GM23338 (cell line): ENCODE results near the gene ANKRD55. TPM values are rescaled to one million over a fixed set of nuclear protein-coding genes. Genes with fewer than 3 reads are reported as not detected.

Experiments used
- ATAC-seq: fragments of 200-7000 bp; cut with Tn5 transposase; 3 replicates; pipeline ENCODE4 v1.9.1; 2020
- DNase-seq: peaks from one replicate; pipeline ENCODE4 v3.0.0-alpha.2; 2015; ENCODE audit warnings: low spot score
- H2AFZ ChIP-seq: fragments of 200-600 bp; sonication (generic); 2 replicates; pipeline ENCODE4 v1.8.0; 2016; ENCODE audit warnings: antibody characterized with exemption, mild to moderate bottlenecking, moderate library complexity
- H3F3A ChIP-seq: fragments of 200-600 bp; sonication (generic); replicated peaks from 2 replicates; pipeline ENCODE4 v1.8.0; 2017; ENCODE audit warnings: antibody characterized with exemption, mixed run types, low read depth
- H3K27ac ChIP-seq: fragments of 200-600 bp; sonication (generic); 2 replicates; pipeline ENCODE4 v1.6.1; 2016; ENCODE audit warnings: low read depth
- H3K27me3 ChIP-seq: fragments of 200-600 bp; sonication (generic); 2 replicates; pipeline ENCODE4 v1.8.0; 2016; ENCODE audit warnings: mild to moderate bottlenecking, mixed run types, moderate library complexity; ENCODE audit not compliant: insufficient read depth
- H3K36me3 ChIP-seq: fragments of 200-600 bp; sonication (generic); 2 replicates; pipeline ENCODE4 v1.8.0; 2016; ENCODE audit warnings: mild to moderate bottlenecking; ENCODE audit not compliant: insufficient read depth
- H3K4me1 ChIP-seq: fragments of 200-600 bp; sonication (generic); 2 replicates; pipeline ENCODE4 v1.8.0; 2016; ENCODE audit warnings: mild to moderate bottlenecking, moderate library complexity; ENCODE audit not compliant: insufficient read depth
- H3K4me2 ChIP-seq: fragments of 200-600 bp; sonication (generic); 2 replicates; pipeline ENCODE4 v1.7.1; 2017; ENCODE audit warnings: mixed run types
- H3K4me3 ChIP-seq: fragments of 200-600 bp; sonication (generic); 2 replicates; pipeline ENCODE4 v1.6.1; 2016; ENCODE audit warnings: mixed run types
- H3K79me2 ChIP-seq: fragments of 200-600 bp; sonication (generic); replicated peaks from 2 replicates; pipeline ENCODE4 v1.8.0; 2017; ENCODE audit warnings: mild to moderate bottlenecking; ENCODE audit not compliant: insufficient read depth
- H3K9me2 ChIP-seq: fragments of 200-600 bp; sonication (generic); 2 replicates; pipeline ENCODE4 v1.8.0; 2017; ENCODE audit not compliant: insufficient read depth
- H4K20me1 ChIP-seq: fragments of 200-600 bp; sonication (generic); replicated peaks from 2 replicates; pipeline ENCODE4 v1.8.0; 2017; ENCODE audit warnings: mild to moderate bottlenecking; ENCODE audit not compliant: insufficient read depth
- H3K27ac Mint-ChIP-seq: 2 replicates; pipeline ENCODE4 v1.8.0; 2020; ENCODE audit warnings: inconsistent platforms, mild to moderate bottlenecking, moderate library complexity, mixed read lengths
- H3K27me3 Mint-ChIP-seq: 3 replicates; pipeline ENCODE4 v1.8.0; 2022; ENCODE audit warnings: low read depth, mild to moderate bottlenecking, moderate library complexity, mixed read lengths, inconsistent platforms; ENCODE audit not compliant: insufficient read depth, poor library complexity
- H3K36me3 Mint-ChIP-seq: 3 replicates; pipeline ENCODE4 v1.8.0; 2021; ENCODE audit warnings: low read depth, mild to moderate bottlenecking, inconsistent platforms, moderate library complexity, mixed read lengths
- H3K4me1 Mint-ChIP-seq: 3 replicates; pipeline ENCODE4 v1.8.0; 2020; ENCODE audit warnings: mild to moderate bottlenecking, inconsistent platforms, mixed read lengths
- H3K4me3 Mint-ChIP-seq: 3 replicates; pipeline ENCODE4 v1.8.0; 2021; ENCODE audit warnings: moderate library complexity, mild to moderate bottlenecking, inconsistent platforms, mixed read lengths
- H3K9me3 Mint-ChIP-seq: 3 replicates; pipeline ENCODE4 v1.8.0; 2020; ENCODE audit warnings: moderate library complexity, mild to moderate bottlenecking, inconsistent platforms, mixed read lengths
- CREB1 ChIP-seq: fragments of 250-450 bp; sonication (Bioruptor Pico); IDR thresholded peaks from 2 replicates; pipeline ENCODE4 v1.5.0; 2020; ENCODE audit warnings: low read depth, mild to moderate bottlenecking, moderate library complexity
- EZH2 ChIP-seq: fragments of 200-600 bp; sonication (generic); IDR thresholded peaks from one replicate; pipeline ENCODE4 v1.8.0; 2017; ENCODE audit warnings: antibody characterized with exemption, mild to moderate bottlenecking, low read depth; ENCODE audit not compliant: unreplicated experiment
- EZH2phosphoT487 ChIP-seq: fragments of 200-600 bp; sonication (generic); IDR thresholded peaks from one replicate; pipeline ENCODE4 v1.8.1; 2018; ENCODE audit warnings: antibody characterized with exemption; ENCODE audit not compliant: unreplicated experiment
- JUNB ChIP-seq: IDR thresholded peaks from one replicate; pipeline ENCODE4 v1.6.1; 2016; ENCODE audit warnings: antibody characterized with exemption; ENCODE audit not compliant: unreplicated experiment
- NANOG ChIP-seq: IDR thresholded peaks from 2 replicates; pipeline ENCODE4 v1.6.1; 2016; ENCODE audit warnings: antibody characterized with exemption, borderline replicate concordance
- POLR2AphosphoS5 ChIP-seq: IDR thresholded peaks from 2 replicates; pipeline ENCODE4 v1.6.1; 2016; ENCODE audit warnings: antibody characterized with exemption, low read depth
- STAT1 ChIP-seq: IDR thresholded peaks from one replicate; pipeline ENCODE4 v1.6.1; 2016; ENCODE audit warnings: antibody characterized with exemption; ENCODE audit not compliant: unreplicated experiment
- ZNF114 ChIP-seq: fragments of 250-450 bp; sonication (Bioruptor Pico); IDR thresholded peaks from 2 replicates; pipeline ENCODE4 v1.5.0; 2020; ENCODE audit warnings: mild to moderate bottlenecking, moderate library complexity
- ZNF331 ChIP-seq: fragments of 250-450 bp; sonication (Bioruptor Pico); IDR thresholded peaks from 2 replicates; pipeline ENCODE4 v1.5.0; 2020; ENCODE audit warnings: low read depth, mild to moderate bottlenecking, moderate library complexity
- polyA plus RNA-seq: library from polyadenylated mRNA; unstranded; fragments of >200 nt; fragmentation: Nextera tagmentation; extraction: Ambion mirVana; gene quantifications from 2 replicates; pipeline ENCODE4 v1.2.1, GENCODE V29; 2016
- total RNA-seq: library from RNA; depleted of rRNA; stranded (reverse); fragments of >200 nt; shearing (Covaris generic); gene quantifications from 2 replicates; pipeline ENCODE4 v1.2.3, GENCODE V29; 2014
- TF ChIP-seq, protein P1 (sequence below): IDR thresholded peaks from one replicate; pipeline ENCODE4 v1.6.1; 2018; ENCODE audit warnings: antibody characterized with exemption; ENCODE audit not compliant: unreplicated experiment
- TF ChIP-seq, protein P2 (sequence below): IDR thresholded peaks from 2 replicates; pipeline ENCODE4 v1.6.1; 2016; ENCODE audit warnings: antibody characterized with exemption
- TF ChIP-seq, protein P3 (sequence below), 2 experiments: fragments of 200-600 bp in 1 of 2; sonication (generic) in 1 of 2; conservative IDR thresholded peaks; 2 replicates each; pipeline versions ENCODE4 v1.5.1 to v1.6.1; 2016 to 2017; ENCODE audit warnings: antibody characterized with exemption in 2 of 2, low read depth in 2 of 2, mild to moderate bottlenecking in 2 of 2, moderate library complexity in 1 of 2

Gene ANKRD55
- total and polyA plus RNA-seq, 2 experiments from 2014 or later: not detected

DNA sequence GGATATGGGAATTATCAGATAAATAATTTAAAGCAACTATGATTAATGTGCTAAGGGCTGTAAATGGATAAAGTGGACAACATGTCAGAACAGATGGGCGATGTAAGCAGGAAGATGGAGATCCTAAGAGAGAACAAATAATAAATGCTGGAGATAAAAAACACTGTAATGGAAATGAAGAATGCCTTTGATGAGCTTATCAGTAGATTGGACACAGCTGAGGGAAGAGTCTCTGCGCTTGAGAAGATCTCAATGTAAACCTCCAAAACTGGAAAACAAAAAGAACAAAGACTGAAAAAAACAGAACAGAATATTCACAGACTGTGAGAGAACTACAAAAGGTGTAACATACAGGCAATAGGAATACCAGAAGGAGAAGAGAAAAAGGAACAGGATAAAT is 102.5 kb downstream of the ANKRD55 start (continued):
- no peak for TF ChIP-seq EZH2
- no peak for TF ChIP-seq STAT1
- TF ChIP-seq NANOG: no peak
- no peak for TF ChIP-seq EZH2phosphoT487
- TF ChIP-seq ZNF114 (CRISPR knock-in tag): no peak
- TF ChIP-seq JUNB: no peak
- TF ChIP-seq, protein P1, sequence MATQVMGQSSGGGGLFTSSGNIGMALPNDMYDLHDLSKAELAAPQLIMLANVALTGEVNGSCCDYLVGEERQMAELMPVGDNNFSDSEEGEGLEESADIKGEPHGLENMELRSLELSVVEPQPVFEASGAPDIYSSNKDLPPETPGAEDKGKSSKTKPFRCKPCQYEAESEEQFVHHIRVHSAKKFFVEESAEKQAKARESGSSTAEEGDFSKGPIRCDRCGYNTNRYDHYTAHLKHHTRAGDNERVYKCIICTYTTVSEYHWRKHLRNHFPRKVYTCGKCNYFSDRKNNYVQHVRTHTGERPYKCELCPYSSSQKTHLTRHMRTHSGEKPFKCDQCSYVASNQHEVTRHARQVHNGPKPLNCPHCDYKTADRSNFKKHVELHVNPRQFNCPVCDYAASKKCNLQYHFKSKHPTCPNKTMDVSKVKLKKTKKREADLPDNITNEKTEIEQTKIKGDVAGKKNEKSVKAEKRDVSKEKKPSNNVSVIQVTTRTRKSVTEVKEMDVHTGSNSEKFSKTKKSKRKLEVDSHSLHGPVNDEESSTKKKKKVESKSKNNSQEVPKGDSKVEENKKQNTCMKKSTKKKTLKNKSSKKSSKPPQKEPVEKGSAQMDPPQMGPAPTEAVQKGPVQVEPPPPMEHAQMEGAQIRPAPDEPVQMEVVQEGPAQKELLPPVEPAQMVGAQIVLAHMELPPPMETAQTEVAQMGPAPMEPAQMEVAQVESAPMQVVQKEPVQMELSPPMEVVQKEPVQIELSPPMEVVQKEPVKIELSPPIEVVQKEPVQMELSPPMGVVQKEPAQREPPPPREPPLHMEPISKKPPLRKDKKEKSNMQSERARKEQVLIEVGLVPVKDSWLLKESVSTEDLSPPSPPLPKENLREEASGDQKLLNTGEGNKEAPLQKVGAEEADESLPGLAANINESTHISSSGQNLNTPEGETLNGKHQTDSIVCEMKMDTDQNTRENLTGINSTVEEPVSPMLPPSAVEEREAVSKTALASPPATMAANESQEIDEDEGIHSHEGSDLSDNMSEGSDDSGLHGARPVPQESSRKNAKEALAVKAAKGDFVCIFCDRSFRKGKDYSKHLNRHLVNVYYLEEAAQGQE: no peak
- TF ChIP-seq ZNF331 (CRISPR knock-in tag): no peak
- TF ChIP-seq, protein P2, sequence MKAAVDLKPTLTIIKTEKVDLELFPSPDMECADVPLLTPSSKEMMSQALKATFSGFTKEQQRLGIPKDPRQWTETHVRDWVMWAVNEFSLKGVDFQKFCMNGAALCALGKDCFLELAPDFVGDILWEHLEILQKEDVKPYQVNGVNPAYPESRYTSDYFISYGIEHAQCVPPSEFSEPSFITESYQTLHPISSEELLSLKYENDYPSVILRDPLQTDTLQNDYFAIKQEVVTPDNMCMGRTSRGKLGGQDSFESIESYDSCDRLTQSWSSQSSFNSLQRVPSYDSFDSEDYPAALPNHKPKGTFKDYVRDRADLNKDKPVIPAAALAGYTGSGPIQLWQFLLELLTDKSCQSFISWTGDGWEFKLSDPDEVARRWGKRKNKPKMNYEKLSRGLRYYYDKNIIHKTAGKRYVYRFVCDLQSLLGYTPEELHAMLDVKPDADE: no peak
- no peak for TF ChIP-seq CREB1 (CRISPR knock-in tag)

DNA sequence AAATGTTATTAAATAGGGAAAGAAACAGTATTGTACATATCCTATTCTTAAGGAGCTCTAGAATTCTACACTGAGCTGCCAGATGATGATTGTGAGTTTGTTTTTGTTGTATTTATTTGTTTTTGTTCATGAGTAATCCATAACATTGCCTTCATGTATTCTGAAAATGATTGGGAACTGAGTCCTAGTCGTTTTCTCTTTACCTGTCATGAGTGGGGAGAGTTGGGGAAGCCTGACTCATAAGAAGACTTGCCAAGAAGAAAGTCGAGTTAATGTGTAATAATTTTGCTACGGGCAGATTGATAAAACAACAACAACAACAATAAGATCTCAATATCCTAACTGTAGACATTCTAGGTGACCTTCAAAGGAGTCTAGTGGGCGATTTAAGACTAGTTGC is 103.8 kb downstream of the ANKRD55 start:
- H2AFZ ChIP-seq: no peak overlapping the region
- Mint-ChIP-seq H3K4me3 (no peak overlapping the region), H3K27ac (no peak overlapping the region), H3K4me1 (no peaks in the 10 kb centered on the region), H3K36me3 (no peaks in the 10 kb centered on the region), H3K9me3 (no peaks in the 10 kb centered on the region; the same call in 2 of the 3 replicates), H3K27me3 (no peaks in the 10 kb centered on the region)
- no peak overlapping the region for H3K4me3 ChIP-seq
- H3F3A ChIP-seq: no peaks in the 10 kb centered on the region
- H4K20me1 ChIP-seq: no peaks in the 10 kb centered on the region
- no peaks in the 10 kb centered on the region for H3K79me2 ChIP-seq
- no peaks in the 10 kb centered on the region for H3K27me3 ChIP-seq
- H3K27ac ChIP-seq: no peak overlapping the region
- TF ChIP-seq CREB1 (CRISPR knock-in tag) (no peak), JUNB (no peak), ZNF114 (CRISPR knock-in tag) (no peak), NANOG (no peak), EZH2 (no peak), STAT1 (no peak), POLR2AphosphoS5 (no peak)
- TF ChIP-seq, protein P2: no peak
- TF ChIP-seq, protein P3, sequence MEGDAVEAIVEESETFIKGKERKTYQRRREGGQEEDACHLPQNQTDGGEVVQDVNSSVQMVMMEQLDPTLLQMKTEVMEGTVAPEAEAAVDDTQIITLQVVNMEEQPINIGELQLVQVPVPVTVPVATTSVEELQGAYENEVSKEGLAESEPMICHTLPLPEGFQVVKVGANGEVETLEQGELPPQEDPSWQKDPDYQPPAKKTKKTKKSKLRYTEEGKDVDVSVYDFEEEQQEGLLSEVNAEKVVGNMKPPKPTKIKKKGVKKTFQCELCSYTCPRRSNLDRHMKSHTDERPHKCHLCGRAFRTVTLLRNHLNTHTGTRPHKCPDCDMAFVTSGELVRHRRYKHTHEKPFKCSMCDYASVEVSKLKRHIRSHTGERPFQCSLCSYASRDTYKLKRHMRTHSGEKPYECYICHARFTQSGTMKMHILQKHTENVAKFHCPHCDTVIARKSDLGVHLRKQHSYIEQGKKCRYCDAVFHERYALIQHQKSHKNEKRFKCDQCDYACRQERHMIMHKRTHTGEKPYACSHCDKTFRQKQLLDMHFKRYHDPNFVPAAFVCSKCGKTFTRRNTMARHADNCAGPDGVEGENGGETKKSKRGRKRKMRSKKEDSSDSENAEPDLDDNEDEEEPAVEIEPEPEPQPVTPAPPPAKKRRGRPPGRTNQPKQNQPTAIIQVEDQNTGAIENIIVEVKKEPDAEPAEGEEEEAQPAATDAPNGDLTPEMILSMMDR (conservative IDR thresholded peaks at IDR 0.05; ENCODE audit: low read depth in 2 of 2): no peak
- no peak for ATAC-seq
- no peaks in the 10 kb centered on the region for H3K4me1 ChIP-seq
- no peak for DNase-seq
- H3K36me3 ChIP-seq: no peaks in the 10 kb centered on the region
- H3K9me2 ChIP-seq: no peaks in the 10 kb centered on the region
- H3K4me2 ChIP-seq: no peak overlapping the region
